Psoas muscle (tissue), 8 donors: ENCODE data around the gene IFNA7. TPM values are rescaled to one million over a fixed set of nuclear protein-coding genes. Genes with fewer than 3 reads are reported as not detected.
"Not testable (repeated sequence)": the region's sequence is repeated elsewhere in the genome, so short reads cannot be mapped to it uniquely, and the experiment has no call there.

Experiments
- ATAC-seq, 4 donors: fragments of 200-7000 bp; cut with Tn5 transposase; one replicate each; pipeline ENCODE4 v1.9.1; 2020; ENCODE audit warnings: moderate library complexity in 3 of 4, mild to moderate bottlenecking in 2 of 4
- DNase-seq, 2 donors: peaks; one replicate each; pipeline ENCODE4 v3.0.0-alpha.2; 2020
- H3K27ac ChIP-seq: fragments of 200-600 bp; one replicate; pipeline ENCODE4 v1.8.0; 2022
- H3K27me3 ChIP-seq, 3 donors: fragments of 200-600 bp in 1 of 3; one replicate each; pipeline versions ENCODE4 v1.6.1 to v1.8.0; 2013 to 2022; ENCODE audit warnings: low read length in 2 of 3, mild to moderate bottlenecking in 2 of 3, moderate library complexity in 1 of 3; ENCODE audit not compliant: insufficient read depth in 3 of 3
- H3K36me3 ChIP-seq, 2 donors: fragments of 200-600 bp in 1 of 2; one replicate each; pipeline versions ENCODE4 v1.6.1 to v1.8.0; 2013 to 2022; ENCODE audit warnings: low read depth in 1 of 2, mild to moderate bottlenecking in 1 of 2, moderate library complexity in 1 of 2; ENCODE audit not compliant: insufficient read depth in 1 of 2
- H3K4me1 ChIP-seq: fragments of 200-600 bp; one replicate; pipeline ENCODE4 v1.8.0; 2022
- H3K4me3 ChIP-seq: fragments of 200-600 bp; one replicate; pipeline ENCODE4 v1.8.0; 2022; ENCODE audit warnings: mild to moderate bottlenecking
- H3K9me3 ChIP-seq: fragments of 200-600 bp; one replicate; pipeline ENCODE4 v1.8.0; 2022
- WGBS, 3 donors: extraction: QIAGEN DNeasy Blood & Tissue Kit; methylation state at CpG; one replicate each; pipeline versions ENCODE4 v1.1.6 to v1.1.7; 2013; 5-methylcytosine and 5-hydroxymethylcytosine counted together
- intact Hi-C, 2 donors: fragments of 100-400 bp; cut with DNase I; formaldehyde crosslinking; loops; one replicate each; pipeline versions ENCODE4 v1.11.0 to v1.14.2; 2022
- polyA plus RNA-seq, 3 donors: library from polyadenylated mRNA; stranded (reverse); fragments of 200-250 nt; gene quantifications; one replicate each; pipeline ENCODE4 v1.2.3, GENCODE V29; 2013
- total RNA-seq, 4 donors: library from RNA; stranded (reverse); fragmentation: NEBNext Ultra II Directional in 2 of 4; extraction: Animal tissue kit (Norgen Biotek cat#: 25700) in 2 of 4; gene quantifications; one replicate each; pipeline versions ENCODE4 v1.2.1 to v1.2.4, GENCODE V29; 2021 to 2023
- TF ChIP-seq, protein P1 (sequence below): fragments of 200-600 bp; IDR thresholded peaks from one replicate; pipeline ENCODE4 v1.8.0; 2022; ENCODE audit warnings: antibody characterized with exemption
- donor health status: healthy with polysubstance abuse.
- donor health status: DM: no; HTN: no; CAD: no; lungs with moderate emphysema.
- donor health status: Bipolar disorder and iron deficiency.
- donor health status: healthy.
- donor health status: DM: yes; HTN: yes; CAD: no.
- donor health status: DM: no; HTN: no; CAD: no.
- donor health status: DM: no; HTN: no; CAD: no.
- donor health status: DM: yes; HTN: yes; CAD: no.

IFNA7 gene
- total and polyA plus RNA-seq, 7 donors, result not detected

DNA sequence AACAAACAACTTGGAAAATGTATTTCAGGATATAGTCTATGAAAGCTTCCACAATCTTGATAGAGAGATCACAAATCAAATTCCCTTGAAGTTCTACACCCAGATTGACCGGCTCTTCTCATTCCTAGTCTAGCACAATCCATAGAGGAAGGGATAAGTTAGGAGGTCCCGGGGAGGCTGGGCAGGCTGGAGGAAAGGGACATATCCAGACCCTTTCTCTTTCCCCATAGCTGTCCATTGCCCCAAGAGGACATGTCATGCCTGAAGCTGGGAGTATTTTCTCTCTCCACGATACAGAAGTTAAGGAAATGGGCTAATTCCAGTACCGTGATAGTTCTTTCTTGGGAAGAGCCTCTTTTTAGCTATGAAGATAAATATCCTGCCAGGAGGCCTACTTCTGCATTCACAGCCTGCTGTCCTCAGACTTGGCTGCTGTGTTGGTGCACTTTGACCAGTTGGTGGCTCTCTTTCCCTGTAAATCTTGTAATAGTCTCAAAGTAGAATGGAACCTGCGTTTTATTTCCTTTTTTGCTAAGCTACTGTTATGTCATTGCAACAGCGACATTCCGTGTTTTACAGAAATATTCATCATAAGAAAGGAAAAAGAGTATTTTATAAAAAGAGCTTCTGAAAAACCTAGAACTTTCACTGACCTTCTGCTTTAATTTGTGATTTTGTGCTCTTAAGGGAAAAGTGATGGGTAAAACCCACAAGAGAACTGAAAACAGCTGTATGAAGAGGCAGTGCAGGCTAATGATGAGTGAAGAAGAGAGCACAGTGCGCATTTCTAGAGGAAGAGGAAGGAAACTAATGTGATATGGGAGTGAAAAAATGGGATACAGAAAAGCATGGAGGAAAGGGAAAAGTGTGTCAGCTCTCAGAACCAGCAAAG is 33.7 kb upstream of the IFNA7 start:
- TF ChIP-seq, protein P1, sequence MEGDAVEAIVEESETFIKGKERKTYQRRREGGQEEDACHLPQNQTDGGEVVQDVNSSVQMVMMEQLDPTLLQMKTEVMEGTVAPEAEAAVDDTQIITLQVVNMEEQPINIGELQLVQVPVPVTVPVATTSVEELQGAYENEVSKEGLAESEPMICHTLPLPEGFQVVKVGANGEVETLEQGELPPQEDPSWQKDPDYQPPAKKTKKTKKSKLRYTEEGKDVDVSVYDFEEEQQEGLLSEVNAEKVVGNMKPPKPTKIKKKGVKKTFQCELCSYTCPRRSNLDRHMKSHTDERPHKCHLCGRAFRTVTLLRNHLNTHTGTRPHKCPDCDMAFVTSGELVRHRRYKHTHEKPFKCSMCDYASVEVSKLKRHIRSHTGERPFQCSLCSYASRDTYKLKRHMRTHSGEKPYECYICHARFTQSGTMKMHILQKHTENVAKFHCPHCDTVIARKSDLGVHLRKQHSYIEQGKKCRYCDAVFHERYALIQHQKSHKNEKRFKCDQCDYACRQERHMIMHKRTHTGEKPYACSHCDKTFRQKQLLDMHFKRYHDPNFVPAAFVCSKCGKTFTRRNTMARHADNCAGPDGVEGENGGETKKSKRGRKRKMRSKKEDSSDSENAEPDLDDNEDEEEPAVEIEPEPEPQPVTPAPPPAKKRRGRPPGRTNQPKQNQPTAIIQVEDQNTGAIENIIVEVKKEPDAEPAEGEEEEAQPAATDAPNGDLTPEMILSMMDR, result peak; percentile 25
- H3K27me3 ChIP-seq, ATAC-seq, DNase-seq, H3K27ac ChIP-seq, H3K4me3 ChIP-seq, H3K4me1 ChIP-seq, H3K9me3 ChIP-seq, H3K36me3 ChIP-seq: not testable (repeated sequence)
- intact Hi-C loops, result loop anchor here in 1 of 2 donors (5.0 kb wide), 1 partner anchor 557 kb away; no protein-coding TSS in a partner anchor
- 33 to 37% (median 37%) methylated on average over 8 of the region's 8 CpGs for WGBS, 3 donors

DNA sequence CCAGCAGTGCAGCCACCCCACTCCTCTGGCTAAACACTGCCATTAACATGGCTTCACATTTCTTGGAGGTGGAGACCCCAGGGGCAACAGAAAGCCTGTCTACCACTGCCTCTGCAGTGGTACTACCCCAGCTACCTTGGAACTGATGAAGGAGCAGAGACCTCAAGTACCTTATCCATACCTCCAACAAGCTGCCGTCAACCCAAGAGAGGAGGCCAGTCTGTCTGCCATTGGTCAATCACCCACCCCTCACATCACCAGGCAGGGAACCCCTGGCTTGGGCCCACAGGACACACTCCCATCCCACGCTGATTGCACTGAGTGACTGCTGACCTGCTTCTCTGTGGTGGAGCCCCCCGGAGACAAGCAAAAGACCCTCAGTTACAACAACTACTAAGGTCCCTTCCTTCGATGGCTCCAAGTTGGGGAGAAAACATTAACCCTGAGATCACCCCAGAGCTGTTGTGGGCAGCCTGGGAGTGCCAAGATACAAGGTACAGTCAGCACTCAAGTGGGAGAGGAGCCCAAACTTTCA is 32.2 kb upstream of the IFNA7 start:
- Histone ChIP-seq H3K9me3 (no peaks in the 10 kb centered on the region), H3K4me3 (no peak overlapping the region), H3K36me3 (no peaks in the 10 kb centered on the region), H3K27me3 (no peaks in the 10 kb centered on the region), H3K27ac (no peak overlapping the region), H3K4me1 (no peaks in the 10 kb centered on the region)
- ATAC-seq (no peak), DNase-seq (no peak)
- TF ChIP-seq, protein P1, result no peak
- WGBS, 3 donors, result 72 to 86% (median 74%) methylated on average over 4 of the region's 4 CpGs
- intact Hi-C loops, result no loop called here

DNA sequence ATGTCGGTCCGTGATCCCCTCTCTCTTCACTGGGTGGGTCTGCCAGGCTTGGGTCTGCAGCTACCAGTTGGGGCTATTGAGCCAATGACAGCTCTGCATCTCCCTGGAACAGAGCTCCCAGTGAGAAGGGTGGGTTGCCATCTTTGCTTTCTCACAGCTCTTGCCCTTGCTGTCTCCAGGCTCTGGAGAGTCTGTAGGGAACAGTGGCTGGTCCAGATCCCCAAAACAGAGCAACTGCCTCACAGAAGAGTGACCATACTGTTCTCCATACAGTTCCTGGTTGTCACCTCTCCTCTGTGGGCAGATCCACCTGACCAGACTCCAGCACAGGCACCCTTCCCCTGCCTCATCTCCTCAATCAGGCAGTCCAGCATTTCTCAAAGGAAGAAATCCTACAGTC is 31.3 kb upstream of the IFNA7 start:
- H3K36me3 ChIP-seq, result no peaks in the 10 kb centered on the region
- intact Hi-C loops, result no loop called here
- WGBS, 3 donors, result 82 to 89% (median 87%) methylated on average over 2 of the region's 2 CpGs
- no peak overlapping the region for H3K4me3 ChIP-seq
- no peaks in the 10 kb centered on the region for H3K9me3 ChIP-seq
- DNase-seq (no peak), ATAC-seq (no peak)
- no peaks in the 10 kb centered on the region for H3K4me1 ChIP-seq
- TF ChIP-seq, protein P1, result no peak
- no peak overlapping the region for H3K27ac ChIP-seq
- no peaks in the 10 kb centered on the region for H3K27me3 ChIP-seq

DNA sequence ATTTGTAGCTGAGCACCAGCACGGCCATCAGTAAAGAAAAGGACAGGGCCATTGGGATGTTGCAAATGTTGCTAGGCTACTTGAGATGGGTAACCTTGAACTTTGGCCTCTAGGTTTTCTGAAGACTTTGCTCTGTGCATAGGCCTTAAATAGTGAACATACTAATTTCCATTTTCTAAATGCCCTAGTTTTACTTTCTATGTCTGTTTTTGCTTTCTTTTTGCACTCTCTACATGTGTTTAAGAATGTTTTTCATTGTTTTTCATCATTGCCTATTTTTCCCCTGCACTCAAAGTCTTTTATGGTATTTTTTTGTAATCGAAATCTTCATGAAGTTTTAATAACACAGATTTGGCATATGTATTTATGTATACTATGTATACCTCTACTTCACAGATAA is 26.1 kb upstream of the IFNA7 start, which contains the start of gene IFNA17:
TSS of gene IFNA17 (minus strand) at position 101 of the 400 bp plus-strand sequence. CDS start at position 52, 49 bp downstream.
- WGBS, 3 donors, result 66 to 79% (median 76%) methylated on average over 2 of the region's 2 CpGs
- Histone ChIP-seq H3K4me1 (no peaks in the 10 kb centered on the region), H3K9me3 (no peaks in the 10 kb centered on the region), H3K27ac (no peak within 1 kb of the TSS), H3K27me3 (no peaks in the 10 kb centered on the region), H3K4me3 (no peak within 1 kb of the TSS), H3K36me3 (no peaks in the 10 kb centered on the region)
- ATAC-seq (no peak), DNase-seq (no peak)
- TF ChIP-seq, protein P1, result no peak
- intact Hi-C loops, result no loop called here

DNA sequence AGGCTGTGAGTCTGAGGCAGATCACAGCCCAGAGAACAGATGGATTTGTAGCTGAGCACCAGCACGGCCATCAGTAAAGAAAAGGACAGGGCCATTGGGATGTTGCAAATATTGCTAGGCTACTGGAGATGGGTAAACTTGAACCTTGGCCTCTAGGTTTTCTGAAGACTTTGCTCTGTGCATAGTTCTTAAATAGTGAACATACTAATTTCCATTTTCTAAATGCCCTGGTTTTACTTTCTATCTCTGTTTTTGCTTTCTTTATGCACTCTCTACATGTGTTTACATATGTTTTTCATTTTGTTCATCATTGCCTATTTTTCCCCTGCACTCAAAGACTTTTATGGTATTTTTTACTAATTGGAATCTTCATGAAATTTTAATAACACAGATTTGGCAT is 15.2 kb upstream of the IFNA7 start, which contains the start of gene IFNA16:
TSS of gene IFNA16 (minus strand) at position 101 of the 400 bp plus-strand sequence. CDS start at position 95, 6 bp downstream.
- WGBS, 3 donors, result 78 to 92% (median 79%) methylated on average over 1 of the region's 1 CpG
- H3K4me3 ChIP-seq, H3K9me3 ChIP-seq, intact Hi-C loops, H3K36me3 ChIP-seq, H3K27me3 ChIP-seq, H3K27ac ChIP-seq, ATAC-seq, H3K4me1 ChIP-seq, DNase-seq: not testable (repeated sequence)

DNA sequence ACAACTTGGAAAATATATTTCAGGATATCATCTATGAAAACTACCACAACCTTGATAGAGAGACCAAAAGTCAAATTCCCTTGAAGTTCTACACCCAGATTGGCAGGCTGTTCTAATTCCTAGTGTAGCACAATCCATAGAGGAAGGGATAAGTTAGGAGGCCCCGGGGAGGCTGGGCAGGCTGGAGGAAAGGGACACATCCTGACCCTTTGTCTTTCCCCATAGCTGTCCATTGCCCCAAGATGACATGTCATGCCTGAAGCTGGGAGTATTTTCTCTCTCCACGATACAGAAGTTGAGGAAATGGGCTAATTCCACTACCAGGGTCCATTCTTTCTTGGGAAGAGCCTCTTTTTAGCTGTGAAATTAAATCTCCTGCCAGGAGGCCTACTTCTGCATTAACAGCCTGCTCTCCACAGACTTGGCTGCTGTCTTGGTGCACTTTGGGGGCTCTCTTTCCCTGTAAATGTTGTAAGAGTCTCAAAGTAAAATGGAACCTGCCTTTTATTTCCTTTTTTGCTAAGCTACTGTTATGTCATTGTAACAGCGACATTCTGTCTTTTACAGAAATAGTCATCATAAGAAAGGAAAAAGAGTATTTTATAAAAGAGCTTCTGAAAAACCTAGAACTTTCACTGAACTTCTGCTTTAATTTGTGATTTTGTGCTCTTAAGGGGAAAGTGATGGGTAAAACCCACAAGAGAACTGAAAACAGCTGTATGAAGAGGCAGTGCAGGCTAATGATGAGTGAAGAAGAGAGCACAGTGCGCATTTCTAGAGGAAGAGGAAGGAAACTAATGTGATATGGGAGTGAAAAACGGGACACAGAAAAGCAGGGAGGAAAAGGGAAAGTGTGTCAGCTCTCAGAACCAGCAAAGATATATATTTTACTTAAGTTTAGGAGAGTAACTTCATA is 11.7 kb upstream of the IFNA7 start:
- H3K4me1 ChIP-seq, intact Hi-C loops, H3K27ac ChIP-seq, H3K36me3 ChIP-seq, ATAC-seq, H3K9me3 ChIP-seq, DNase-seq, H3K27me3 ChIP-seq, H3K4me3 ChIP-seq: not testable (repeated sequence)
- 29 to 37% (median 31%) methylated on average over 4 of the region's 5 CpGs for WGBS, 3 donors

DNA sequence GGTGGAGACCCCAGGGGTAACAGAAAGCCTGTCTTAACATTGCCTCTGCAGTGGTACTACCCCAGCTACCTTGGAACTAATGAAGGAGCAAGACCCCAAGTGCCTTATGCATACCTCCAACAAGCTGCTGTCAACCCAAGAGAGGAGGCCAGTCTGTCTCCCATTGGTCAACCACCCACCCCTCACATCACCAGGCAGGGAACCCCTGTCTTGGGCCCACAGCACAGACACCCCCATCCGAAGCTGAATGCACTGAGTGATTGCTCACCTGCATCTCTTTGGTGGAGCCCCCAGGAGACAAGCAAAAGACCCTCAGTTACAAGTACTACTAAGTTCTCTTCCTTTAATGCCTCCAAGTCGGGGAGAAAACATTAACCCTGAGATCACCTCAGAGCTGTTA is 10.2 kb upstream of the IFNA7 start:
- H3K27me3 ChIP-seq, intact Hi-C loops, H3K9me3 ChIP-seq, H3K4me3 ChIP-seq, H3K27ac ChIP-seq, H3K36me3 ChIP-seq, H3K4me1 ChIP-seq, ATAC-seq, DNase-seq: not testable (repeated sequence)
- WGBS, 3 donors, result 56 to 75% (median 60%) methylated on average over 2 of the region's 2 CpGs
